NB4 (cell line): ENCODE measurements around the gene PNKP.

Experiments
- POLR2A ChIP-seq: IDR thresholded peaks from 2 replicates; pipeline ENCODE4 v1.6.1; 2011; ENCODE audit warnings: mild to moderate bottlenecking; ENCODE audit not compliant: insufficient read length; ENCODE audit errors: extremely low read depth
- TF ChIP-seq, protein P1 (sequence below): IDR thresholded peaks from one replicate; pipeline ENCODE4 v1.5.1; 2012; ENCODE audit warnings: low read depth, low read length

DNA sequence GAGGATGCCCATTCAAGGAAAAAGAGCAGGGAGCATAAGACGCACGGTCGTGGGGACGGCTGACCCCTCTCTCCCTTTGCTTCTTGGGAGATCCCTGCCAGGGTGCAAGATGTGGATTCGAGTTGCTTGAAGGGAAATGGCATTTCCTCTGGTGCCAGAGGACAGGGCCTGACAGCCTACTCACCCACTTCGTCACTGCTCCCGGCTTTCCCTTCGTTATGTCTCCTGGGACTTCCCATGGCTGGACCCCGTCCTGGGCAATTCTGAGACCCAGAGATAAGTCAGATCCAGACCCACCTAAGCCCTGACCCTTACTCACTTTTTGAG, 11.3 kb upstream of the PNKP start:
- TF ChIP-seq, protein P1, sequence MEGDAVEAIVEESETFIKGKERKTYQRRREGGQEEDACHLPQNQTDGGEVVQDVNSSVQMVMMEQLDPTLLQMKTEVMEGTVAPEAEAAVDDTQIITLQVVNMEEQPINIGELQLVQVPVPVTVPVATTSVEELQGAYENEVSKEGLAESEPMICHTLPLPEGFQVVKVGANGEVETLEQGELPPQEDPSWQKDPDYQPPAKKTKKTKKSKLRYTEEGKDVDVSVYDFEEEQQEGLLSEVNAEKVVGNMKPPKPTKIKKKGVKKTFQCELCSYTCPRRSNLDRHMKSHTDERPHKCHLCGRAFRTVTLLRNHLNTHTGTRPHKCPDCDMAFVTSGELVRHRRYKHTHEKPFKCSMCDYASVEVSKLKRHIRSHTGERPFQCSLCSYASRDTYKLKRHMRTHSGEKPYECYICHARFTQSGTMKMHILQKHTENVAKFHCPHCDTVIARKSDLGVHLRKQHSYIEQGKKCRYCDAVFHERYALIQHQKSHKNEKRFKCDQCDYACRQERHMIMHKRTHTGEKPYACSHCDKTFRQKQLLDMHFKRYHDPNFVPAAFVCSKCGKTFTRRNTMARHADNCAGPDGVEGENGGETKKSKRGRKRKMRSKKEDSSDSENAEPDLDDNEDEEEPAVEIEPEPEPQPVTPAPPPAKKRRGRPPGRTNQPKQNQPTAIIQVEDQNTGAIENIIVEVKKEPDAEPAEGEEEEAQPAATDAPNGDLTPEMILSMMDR, result no peak
- no peak for TF ChIP-seq POLR2A
